PC-9 (cell line): ENCODE measurements around the gene ZMPSTE24. TPM values are rescaled to one million over a fixed set of nuclear protein-coding genes. Genes with fewer than 3 reads are reported as not detected.

Experiments
- BruUV-seq: library from RNA; stranded (reverse); fragments of 400-500 nt; replicated peaks from 2 replicates; lab custom pipeline; 2021; lab: Mats Ljungman, UMichigan
- CTCF ChIA-PET: fragments of 300-600 bp; sonication (Branson Sonifier 250); formaldehyde crosslinking; loops from one replicate; lab custom pipeline; 2022; ENCODE audit warnings: antibody characterized with exemption; lab: Charles Lee
- POLR2A ChIA-PET: fragments of 300-600 bp; sonication (Branson Sonifier 250); formaldehyde crosslinking; loops from one replicate; lab custom pipeline; 2022; ENCODE audit warnings: antibody characterized with exemption; ENCODE audit not compliant: unreplicated experiment; lab: Charles Lee
- DNase-seq, 2 experiments: peaks; one replicate each; pipeline versions ENCODE4 v3.0.0 to v3.0.0-alpha.2; 2015 to 2022; ENCODE audit warnings: mixed read lengths in 1 of 2
- H2AFZ ChIP-seq: fragments of 200-600 bp; sonication (generic); 2 replicates; pipeline ENCODE4 v1.8.1; 2017; ENCODE audit warnings: antibody characterized with exemption
- H3F3A ChIP-seq: fragments of 200-600 bp; sonication (generic); 2 replicates; pipeline ENCODE4 v1.8.1; 2017; ENCODE audit warnings: antibody characterized with exemption, mild to moderate bottlenecking, low read depth; ENCODE audit not compliant: insufficient read depth
- H3K27ac ChIP-seq: fragments of 200-600 bp; sonication (generic); 2 replicates; pipeline ENCODE4 v1.6.1; 2016; ENCODE audit warnings: mixed run types
- H3K27me3 ChIP-seq: fragments of 200-600 bp; sonication (generic); 2 replicates; pipeline ENCODE4 v1.6.1; 2016; ENCODE audit warnings: low read depth, mixed run types; ENCODE audit not compliant: insufficient read depth
- H3K36me3 ChIP-seq: fragments of 200-600 bp; sonication (generic); 2 replicates; pipeline ENCODE4 v1.6.1; 2016; ENCODE audit warnings: low read depth, mixed run types
- H3K4me1 ChIP-seq: fragments of 200-600 bp; sonication (generic); replicated peaks from 2 replicates; pipeline ENCODE4 v1.6.1; 2016; ENCODE audit warnings: mixed run types; ENCODE audit not compliant: insufficient read depth
- H3K4me2 ChIP-seq: fragments of 200-600 bp; sonication (generic); 2 replicates; pipeline ENCODE4 v1.6.1; 2017; ENCODE audit warnings: mixed run types
- H3K4me3 ChIP-seq: fragments of 200-600 bp; sonication (generic); 2 replicates; pipeline ENCODE4 v1.6.1; 2016; ENCODE audit warnings: mixed run types
- H3K79me2 ChIP-seq: fragments of 200-600 bp; sonication (generic); 2 replicates; pipeline ENCODE4 v1.6.1; 2017; ENCODE audit warnings: low read depth, mixed run types
- H3K9me2 ChIP-seq: fragments of 200-600 bp; sonication (generic); 2 replicates; pipeline ENCODE4 v1.8.1; 2017; ENCODE audit warnings: mild to moderate bottlenecking; ENCODE audit not compliant: insufficient read depth
- H3K9me3 ChIP-seq: fragments of 200-600 bp; sonication (generic); 2 replicates; pipeline ENCODE4 v1.8.1; 2016; ENCODE audit warnings: low read depth; ENCODE audit not compliant: insufficient read depth
- H4K20me1 ChIP-seq: fragments of 200-600 bp; sonication (generic); 2 replicates; pipeline ENCODE4 v1.8.1; 2017; ENCODE audit not compliant: insufficient read depth
- EZH2 ChIP-seq: fragments of 200-600 bp; sonication (generic); IDR thresholded peaks from 2 replicates; pipeline ENCODE4 v1.8.0; 2017; ENCODE audit warnings: antibody characterized with exemption, low read depth
- intact Hi-C: fragments of 100-400 bp; cut with micrococcal nuclease; formaldehyde crosslinking; loops from one replicate; pipeline ENCODE4 v1.10.0; 2022; ENCODE audit not compliant: unreplicated experiment
- total RNA-seq: library from RNA; stranded (reverse); gene quantifications from 2 replicates; pipeline ENCODE4 v1.2.3, GENCODE V29; 2021
- TF ChIP-seq, protein P1 (sequence below): fragments of 200-600 bp; sonication (generic); conservative IDR thresholded peaks from 2 replicates; pipeline ENCODE4 v1.6.1; 2017; ENCODE audit warnings: mixed run types, antibody characterized with exemption, mild to moderate bottlenecking, moderate library complexity

ZMPSTE24 gene
- total RNA-seq, 1 experiment from 2014 or later: 55.8 TPM

DNA sequence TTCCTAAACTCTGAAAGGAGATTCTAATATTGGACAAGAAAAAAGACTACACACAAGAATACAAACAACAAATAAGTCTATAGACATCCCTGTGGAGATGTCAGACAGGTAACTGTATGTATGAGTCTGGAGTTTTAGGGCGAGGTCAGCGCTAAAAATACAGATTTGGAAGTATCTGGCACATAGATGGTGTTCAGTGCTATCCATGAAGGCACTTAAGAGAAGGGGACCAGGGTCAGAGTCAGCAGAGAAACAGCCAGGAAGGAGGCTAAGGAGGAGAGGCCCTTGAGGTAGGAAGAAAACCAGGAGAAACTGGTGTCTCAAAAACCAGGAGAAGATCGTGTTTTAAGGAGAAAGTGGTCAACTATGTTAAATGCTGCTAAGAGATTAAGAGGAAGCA lies 18.1 kb downstream of the ZMPSTE24 start:
- Histone ChIP-seq H3K36me3 (peaks cover 32% of the 10 kb centered on the region), H3K4me1 (no peaks in the 10 kb centered on the region), H3K9me3 (no peaks in the 10 kb centered on the region), H3K27ac (no peak overlapping the region), H3K27me3 (no peaks in the 10 kb centered on the region), H3K9me2 (no peaks in the 10 kb centered on the region), H3F3A (peaks cover 4% of the 10 kb centered on the region; the same call in 1 of the 2 replicates), H2AFZ (no peak overlapping the region), H4K20me1 (peaks cover 3% of the 10 kb centered on the region; the same call in 1 of the 2 replicates), H3K4me2 (no peak overlapping the region), H3K79me2 (no peaks in the 10 kb centered on the region), H3K4me3 (no peak overlapping the region)
- no TSS peak for BruUV-seq
- TF ChIP-seq EZH2: no peak
- TF ChIP-seq, protein P1, sequence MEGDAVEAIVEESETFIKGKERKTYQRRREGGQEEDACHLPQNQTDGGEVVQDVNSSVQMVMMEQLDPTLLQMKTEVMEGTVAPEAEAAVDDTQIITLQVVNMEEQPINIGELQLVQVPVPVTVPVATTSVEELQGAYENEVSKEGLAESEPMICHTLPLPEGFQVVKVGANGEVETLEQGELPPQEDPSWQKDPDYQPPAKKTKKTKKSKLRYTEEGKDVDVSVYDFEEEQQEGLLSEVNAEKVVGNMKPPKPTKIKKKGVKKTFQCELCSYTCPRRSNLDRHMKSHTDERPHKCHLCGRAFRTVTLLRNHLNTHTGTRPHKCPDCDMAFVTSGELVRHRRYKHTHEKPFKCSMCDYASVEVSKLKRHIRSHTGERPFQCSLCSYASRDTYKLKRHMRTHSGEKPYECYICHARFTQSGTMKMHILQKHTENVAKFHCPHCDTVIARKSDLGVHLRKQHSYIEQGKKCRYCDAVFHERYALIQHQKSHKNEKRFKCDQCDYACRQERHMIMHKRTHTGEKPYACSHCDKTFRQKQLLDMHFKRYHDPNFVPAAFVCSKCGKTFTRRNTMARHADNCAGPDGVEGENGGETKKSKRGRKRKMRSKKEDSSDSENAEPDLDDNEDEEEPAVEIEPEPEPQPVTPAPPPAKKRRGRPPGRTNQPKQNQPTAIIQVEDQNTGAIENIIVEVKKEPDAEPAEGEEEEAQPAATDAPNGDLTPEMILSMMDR: no peak
- DNase-seq: no peak
- intact Hi-C loops: no loop called here
- CTCF ChIA-PET: no interaction called here
- POLR2A ChIA-PET: no interaction called here

DNA sequence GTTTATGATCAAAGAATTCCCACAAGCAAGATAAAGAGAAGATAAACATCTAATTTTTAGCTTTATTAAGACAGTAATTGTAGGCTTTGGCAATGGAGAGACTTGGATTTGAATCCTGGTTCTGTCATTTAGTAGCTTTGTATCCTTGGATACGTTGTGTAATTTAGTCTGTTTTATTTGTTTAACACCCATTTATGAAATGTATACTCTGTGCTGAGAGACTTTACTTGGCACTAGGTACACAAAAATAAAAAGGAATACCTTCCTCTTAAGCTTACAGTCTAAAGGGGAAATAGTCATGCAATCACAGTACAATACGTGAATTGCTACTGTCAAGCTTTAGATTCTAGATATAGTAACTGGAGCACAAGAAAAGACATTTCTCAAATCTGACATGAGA lies 23.8 kb downstream of the ZMPSTE24 start:
- no peak for DNase-seq
- H3K9me2 ChIP-seq: no peaks in the 10 kb centered on the region
- CTCF ChIA-PET: no interaction called here
- peaks cover 4% of the 10 kb centered on the region for H3F3A ChIP-seq
- H2AFZ ChIP-seq: no peak overlapping the region
- BruUV-seq: no TSS peak
- no peaks in the 10 kb centered on the region for H3K4me1 ChIP-seq
- H3K27me3 ChIP-seq: no peaks in the 10 kb centered on the region
- no peak overlapping the region for H3K27ac ChIP-seq
- intact Hi-C loops: no loop called here
- no peaks in the 10 kb centered on the region for H3K79me2 ChIP-seq
- H4K20me1 ChIP-seq: no peaks in the 10 kb centered on the region
- POLR2A ChIA-PET: interaction anchor here (0.6 kb wide), 1 partner anchor 85 kb away, joined by 4 read pairs; no protein-coding TSS in a partner anchor
- H3K4me2 ChIP-seq: no peak overlapping the region
- peaks cover 24% of the 10 kb centered on the region for H3K36me3 ChIP-seq
- TF ChIP-seq EZH2: no peak
- TF ChIP-seq, protein P1: no peak
- H3K9me3 ChIP-seq: no peaks in the 10 kb centered on the region
- H3K4me3 ChIP-seq: no peak overlapping the region

DNA sequence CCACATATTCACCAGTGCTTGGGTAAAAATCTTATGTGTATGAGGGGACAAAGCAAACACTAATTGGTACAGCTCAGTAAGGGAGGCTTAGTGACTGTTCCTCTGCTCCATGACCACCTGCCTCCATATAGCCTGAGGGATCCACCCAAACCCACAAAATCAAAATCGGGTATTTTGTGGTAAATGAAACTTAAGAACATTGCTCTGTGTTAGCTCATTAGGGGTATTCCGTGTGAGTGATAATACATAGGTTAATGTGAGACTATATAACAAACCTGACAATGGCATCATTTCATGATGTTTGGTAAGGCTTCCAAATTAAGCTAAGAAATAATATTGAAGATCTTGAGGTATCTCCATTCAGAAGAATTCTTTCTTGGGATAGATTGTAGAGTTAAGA lies 33.3 kb downstream of the ZMPSTE24 start:
- Histone ChIP-seq H3K36me3 (peaks cover 18% of the 10 kb centered on the region), H3K4me1 (no peaks in the 10 kb centered on the region), H3K27ac (no peak overlapping the region), H3K9me2 (no peaks in the 10 kb centered on the region), H3F3A (peaks cover 12% of the 10 kb centered on the region), H2AFZ (no peak overlapping the region), H3K4me2 (no peak overlapping the region), H3K9me3 (no peaks in the 10 kb centered on the region), H3K79me2 (no peaks in the 10 kb centered on the region), H3K27me3 (no peaks in the 10 kb centered on the region), H4K20me1 (no peaks in the 10 kb centered on the region), H3K4me3 (no peak overlapping the region)
- no peak for DNase-seq
- intact Hi-C loops: no loop called here
- BruUV-seq: no TSS peak
- no peak for TF ChIP-seq EZH2
- TF ChIP-seq, protein P1: no peak
- CTCF ChIA-PET: interaction anchor here (0.6 to 1.1 kb wide), 2 partner anchors 10 to 48 kb away, joined by 3 to 4 read pairs; no protein-coding TSS in a partner anchor
- POLR2A ChIA-PET: interaction anchor here (0.5 kb wide), 1 partner anchor 85 kb away, joined by 4 read pairs; no protein-coding TSS in a partner anchor
